Limb (tissue), 2 donors: ENCODE measurements around the gene CA7.
"Not testable (repeated sequence)": the region's sequence is repeated elsewhere in the genome, so short reads cannot be mapped to it uniquely, and the experiment has no call there.

Source experiments
- DNase-seq, 2 donors: peaks; one replicate each; pipeline ENCODE4 v3.0.0-alpha.2; 2016; ENCODE audit errors: extremely low spot score in 2 of 2

Gene CA7

GRCh38 chr16:66846266-66846665 lies 2.1 kb downstream of the CA7 start:
- DNase-seq, result no peak

- no peak for DNase-seq
These were observed 2.6 kb downstream of the CA7 start for GRCh38 chr16:66846831-66847230.

GRCh38 chr16:66847533-66848067 lies 3.4 kb downstream of the CA7 start:
- no peak for DNase-seq

GRCh38 chr16:66848172-66848571 lies 4.0 kb downstream of the CA7 start:
- DNase-seq, result no peak

GRCh38 chr16:66849021-66849420 lies 4.8 kb downstream of the CA7 start:
- DNase-seq, result no peak

GRCh38 chr16:66849549-66849948 lies 5.3 kb downstream of the CA7 start:
- DNase-seq, result no peak

GRCh38 chr16:66850115-66850815 lies 6.1 kb downstream of the CA7 start:
- no peak for DNase-seq

GRCh38 chr16:66851166-66851964 lies 7.2 kb downstream of the CA7 start:
- no peak for DNase-seq

GRCh38 chr16:66853261-66854139 lies 9.3 kb downstream of the CA7 start:
- DNase-seq, result no peak

- DNase-seq, result no peak
These were observed 12.0 kb downstream of the CA7 start for GRCh38 chr16:66856184-66856730.

GRCh38 chr16:66856801-66857200 lies 12.6 kb downstream of the CA7 start:
- no peak for DNase-seq

- no peak for DNase-seq
These were observed 13.2 kb downstream of the CA7 start for GRCh38 chr16:66857437-66857836.

- DNase-seq, result no peak
These were observed 14.7 kb downstream of the CA7 start for GRCh38 chr16:66858740-66859396.

GRCh38 chr16:66859397-66860068 lies 15.3 kb downstream of the CA7 start:
- no peak for DNase-seq

- DNase-seq, result no peak
These were observed 17.9 kb downstream of the CA7 start for GRCh38 chr16:66862023-66862520.

GRCh38 chr16:66863707-66864106 lies 19.5 kb downstream of the CA7 start:
- no peak for DNase-seq

- no peak for DNase-seq
These were observed 25.2 kb downstream of the CA7 start for GRCh38 chr16:66869424-66869823.

GRCh38 chr16:66871363-66871762 lies 27.1 kb downstream of the CA7 start:
- DNase-seq, result not testable (repeated sequence)

GRCh38 chr16:66871840-66872239 lies 27.6 kb downstream of the CA7 start:
- no peak for DNase-seq

GRCh38 chr16:66872559-66872942 lies 28.3 kb downstream of the CA7 start:
- DNase-seq, result no peak
